Liver (tissue), 9 donors: ENCODE results near the gene DIAPH2. TPM values are rescaled to one million over a fixed set of nuclear protein-coding genes. Genes with fewer than 3 reads are reported as not detected.

Experiments used
- DNase-seq: peaks from one replicate; pipeline ENCODE4 v3.0.0-alpha.2; 2017; ENCODE audit warnings: low spot score
- H3K27ac ChIP-seq, 2 donors: one replicate each; pipeline ENCODE4 v1.7.0; 2013; ENCODE audit warnings: inconsistent platforms in 2 of 2, low read length in 2 of 2, control low read depth in 1 of 2, low read depth in 1 of 2, mild to moderate bottlenecking in 1 of 2
- H3K27me3 ChIP-seq, 4 donors: one replicate each; pipeline versions ENCODE4 v1.6.1 to v1.7.0; 2013; ENCODE audit warnings: low read length in 3 of 4, inconsistent platforms in 1 of 4, mild to moderate bottlenecking in 1 of 4, moderate library complexity in 1 of 4; ENCODE audit not compliant: control insufficient read depth in 4 of 4, insufficient read depth in 4 of 4
- H3K36me3 ChIP-seq, 4 donors: one replicate each; pipeline versions ENCODE4 v1.6.1 to v1.7.0; 2013; ENCODE audit warnings: low read length in 3 of 4, mild to moderate bottlenecking in 3 of 4, low read depth in 1 of 4, moderate library complexity in 1 of 4; ENCODE audit not compliant: control insufficient read depth in 4 of 4, insufficient read depth in 3 of 4
- H3K4me1 ChIP-seq, 4 donors: one replicate each; pipeline versions ENCODE4 v1.6.1 to v1.7.0; 2013; ENCODE audit warnings: low read length in 3 of 4, mild to moderate bottlenecking in 3 of 4, moderate library complexity in 1 of 4; ENCODE audit not compliant: control insufficient read depth in 4 of 4, insufficient read depth in 4 of 4
- H3K4me3 ChIP-seq, 3 donors: one replicate each; pipeline versions ENCODE4 v1.6.1 to v1.7.0; 2013; ENCODE audit warnings: low read length in 3 of 3, control low read depth in 1 of 3, low read depth in 1 of 3, mild to moderate bottlenecking in 1 of 3
- H3K9ac ChIP-seq, 2 donors: one replicate each; pipeline ENCODE4 v1.7.0; 2013; ENCODE audit warnings: low read length in 2 of 2, mild to moderate bottlenecking in 2 of 2, moderate library complexity in 2 of 2, control low read depth in 1 of 2, low read depth in 1 of 2
- H3K9me3 ChIP-seq, 4 donors: one replicate each; pipeline versions ENCODE4 v1.6.1 to v1.7.0; 2013; ENCODE audit warnings: low read length in 3 of 4; ENCODE audit not compliant: control insufficient read depth in 4 of 4
- EGR1 ChIP-seq, 2 donors: IDR thresholded peaks; 2 replicates each; pipeline ENCODE4 v1.6.1; 2016 to 2018; ENCODE audit warnings: antibody characterized with exemption in 2 of 2, low read depth in 2 of 2
- FOXA1 ChIP-seq: IDR thresholded peaks from 2 replicates; pipeline ENCODE4 v1.6.1; 2016; ENCODE audit warnings: antibody characterized with exemption
- FOXA2 ChIP-seq: IDR thresholded peaks from 2 replicates; pipeline ENCODE4 v1.6.1; 2016; ENCODE audit warnings: antibody characterized with exemption
- GABPA ChIP-seq, 2 donors: IDR thresholded peaks in 1 of 2; conservative IDR thresholded peaks in 1 of 2; 2 replicates each; pipeline ENCODE4 v1.6.1; 2016; ENCODE audit warnings: antibody characterized with exemption in 2 of 2, mild to moderate bottlenecking in 1 of 2, moderate library complexity in 1 of 2
- HNF4A ChIP-seq, 2 donors: conservative IDR thresholded peaks; 2 replicates each; pipeline ENCODE4 v1.6.1; 2016; ENCODE audit warnings: antibody characterized with exemption in 2 of 2, mild to moderate bottlenecking in 2 of 2
- HNF4G ChIP-seq: IDR thresholded peaks from 2 replicates; pipeline ENCODE4 v1.6.1; 2016; ENCODE audit warnings: antibody characterized with exemption
- JUND ChIP-seq, 2 donors: IDR thresholded peaks; 2 replicates each; pipeline ENCODE4 v1.6.1; 2016; ENCODE audit warnings: antibody characterized with exemption in 2 of 2
- NR2F2 ChIP-seq: IDR thresholded peaks from 2 replicates; pipeline ENCODE4 v1.6.1; 2016; ENCODE audit warnings: antibody characterized with exemption
- RAD21 ChIP-seq, 2 donors: IDR thresholded peaks; 2 replicates each; pipeline ENCODE4 v1.6.1; 2016; ENCODE audit warnings: antibody characterized with exemption in 2 of 2, mild to moderate bottlenecking in 2 of 2
- RXRA ChIP-seq, 2 donors: IDR thresholded peaks; 2 replicates each; pipeline ENCODE4 v1.6.1; 2017 to 2018; ENCODE audit warnings: antibody characterized with exemption in 2 of 2, mild to moderate bottlenecking in 1 of 2
- SP1 ChIP-seq: IDR thresholded peaks from 2 replicates; pipeline ENCODE4 v1.6.1; 2018; ENCODE audit warnings: antibody characterized with exemption, mild to moderate bottlenecking
- TAF1 ChIP-seq: conservative IDR thresholded peaks from 2 replicates; pipeline ENCODE4 v1.6.1; 2016; ENCODE audit warnings: antibody characterized with exemption, mild to moderate bottlenecking
- YY1 ChIP-seq: IDR thresholded peaks from 2 replicates; pipeline ENCODE4 v1.6.1; 2016; ENCODE audit warnings: antibody characterized with exemption, mild to moderate bottlenecking
- ZBTB33 ChIP-seq: IDR thresholded peaks from 2 replicates; pipeline ENCODE4 v1.6.1; 2016; ENCODE audit warnings: antibody characterized with exemption
- WGBS: extraction: QIAGEN DNeasy Blood & Tissue Kit; methylation state at CpG from one replicate; pipeline ENCODE4 v1.1.7; 2013; 5-methylcytosine and 5-hydroxymethylcytosine counted together
- polyA plus RNA-seq, 2 donors: library from polyadenylated mRNA; stranded (reverse) in 1 of 2; unstranded in 1 of 2; fragments of 200-250 nt in 1 of 2; fragments of >200 nt in 1 of 2; fragmentation: Nextera tagmentation in 1 of 2; extraction: Ambion mirVana in 1 of 2; gene quantifications; one replicate each; pipeline versions ENCODE4 v1.2.1 to v1.2.3, GENCODE V29; 2013 to 2015
- total RNA-seq, 2 donors: library from RNA; depleted of rRNA; stranded (reverse); fragments of >200 nt; gene quantifications; one replicate each; pipeline ENCODE4 v1.2.3, GENCODE V29; 2014
- TF ChIP-seq, protein P1 (sequence below): IDR thresholded peaks from 2 replicates; pipeline ENCODE4 v1.6.1; 2016; ENCODE audit warnings: antibody characterized with exemption, mild to moderate bottlenecking
- TF ChIP-seq, protein P2 (sequence below): IDR thresholded peaks from 2 replicates; pipeline ENCODE4 v1.6.1; 2016; ENCODE audit warnings: antibody characterized with exemption
- TF ChIP-seq, protein P3 (sequence below): IDR thresholded peaks from 2 replicates; pipeline ENCODE4 v1.6.1; 2016; ENCODE audit warnings: antibody characterized with exemption
- TF ChIP-seq, protein P4 (sequence below): fragments of 150-350 bp; IDR thresholded peaks from 2 replicates; pipeline ENCODE4 v1.5.1; 2017; ENCODE audit warnings: improper control_type of control experiment, low read depth, low read length; ENCODE audit not compliant: missing input control
- donor health status: healthy.
- donor health status: healthy.
- donor health status: healthy.
- donor health status: healthy.
- donor health status: healthy.

The DIAPH2 gene
- total and polyA plus RNA-seq, 4 donors: 2.7 to 16.6 (median 5.3) TPM

DNA sequence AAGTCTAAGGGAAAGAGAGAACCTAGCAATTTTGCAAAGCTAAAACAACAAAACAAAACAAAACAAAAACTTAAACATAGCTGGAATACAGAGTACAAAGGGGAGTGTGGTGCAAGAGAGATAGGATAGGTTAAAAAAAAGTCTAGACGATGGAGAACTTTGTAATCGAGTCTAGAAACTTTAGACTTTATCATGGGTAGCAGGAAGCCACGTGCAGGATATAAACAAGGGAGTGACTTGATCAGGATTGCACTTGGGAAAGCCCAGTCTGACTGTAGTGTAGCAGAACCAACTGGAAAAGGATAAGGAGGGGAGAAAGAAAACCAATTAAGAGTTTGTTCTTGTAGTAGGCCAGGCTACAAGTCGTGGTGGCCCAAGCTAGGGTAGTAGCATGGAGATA is 949.2 kb downstream of the DIAPH2 start:
- Histone ChIP-seq H3K27me3 (peaks cover 0 to 4% (median 0%) of the 10 kb centered on the region in 4 donors), H3K9ac (no peak overlapping the region), H3K4me3 (no peak overlapping the region), H3K9me3 (no peaks in the 10 kb centered on the region), H3K36me3 (no peaks in the 10 kb centered on the region), H3K27ac (no peak overlapping the region), H3K4me1 (peaks cover 0 to 3% (median 1%) of the 10 kb centered on the region in 4 donors)
- TF ChIP-seq YY1: no peak
- no peak for TF ChIP-seq RAD21 (IDR thresholded peaks at IDR 0.05)
- TF ChIP-seq SP1: peak; percentile 42
- TF ChIP-seq, protein P1, sequence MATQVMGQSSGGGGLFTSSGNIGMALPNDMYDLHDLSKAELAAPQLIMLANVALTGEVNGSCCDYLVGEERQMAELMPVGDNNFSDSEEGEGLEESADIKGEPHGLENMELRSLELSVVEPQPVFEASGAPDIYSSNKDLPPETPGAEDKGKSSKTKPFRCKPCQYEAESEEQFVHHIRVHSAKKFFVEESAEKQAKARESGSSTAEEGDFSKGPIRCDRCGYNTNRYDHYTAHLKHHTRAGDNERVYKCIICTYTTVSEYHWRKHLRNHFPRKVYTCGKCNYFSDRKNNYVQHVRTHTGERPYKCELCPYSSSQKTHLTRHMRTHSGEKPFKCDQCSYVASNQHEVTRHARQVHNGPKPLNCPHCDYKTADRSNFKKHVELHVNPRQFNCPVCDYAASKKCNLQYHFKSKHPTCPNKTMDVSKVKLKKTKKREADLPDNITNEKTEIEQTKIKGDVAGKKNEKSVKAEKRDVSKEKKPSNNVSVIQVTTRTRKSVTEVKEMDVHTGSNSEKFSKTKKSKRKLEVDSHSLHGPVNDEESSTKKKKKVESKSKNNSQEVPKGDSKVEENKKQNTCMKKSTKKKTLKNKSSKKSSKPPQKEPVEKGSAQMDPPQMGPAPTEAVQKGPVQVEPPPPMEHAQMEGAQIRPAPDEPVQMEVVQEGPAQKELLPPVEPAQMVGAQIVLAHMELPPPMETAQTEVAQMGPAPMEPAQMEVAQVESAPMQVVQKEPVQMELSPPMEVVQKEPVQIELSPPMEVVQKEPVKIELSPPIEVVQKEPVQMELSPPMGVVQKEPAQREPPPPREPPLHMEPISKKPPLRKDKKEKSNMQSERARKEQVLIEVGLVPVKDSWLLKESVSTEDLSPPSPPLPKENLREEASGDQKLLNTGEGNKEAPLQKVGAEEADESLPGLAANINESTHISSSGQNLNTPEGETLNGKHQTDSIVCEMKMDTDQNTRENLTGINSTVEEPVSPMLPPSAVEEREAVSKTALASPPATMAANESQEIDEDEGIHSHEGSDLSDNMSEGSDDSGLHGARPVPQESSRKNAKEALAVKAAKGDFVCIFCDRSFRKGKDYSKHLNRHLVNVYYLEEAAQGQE: no peak
- peak; percentile 38 for TF ChIP-seq HNF4G
- peak; percentile 77 to 92 for TF ChIP-seq HNF4A (conservative IDR thresholded peaks at IDR 0.05)
- no peak for TF ChIP-seq JUND (IDR thresholded peaks at IDR 0.05)
- TF ChIP-seq ZBTB33: no peak
- TF ChIP-seq, protein P2, sequence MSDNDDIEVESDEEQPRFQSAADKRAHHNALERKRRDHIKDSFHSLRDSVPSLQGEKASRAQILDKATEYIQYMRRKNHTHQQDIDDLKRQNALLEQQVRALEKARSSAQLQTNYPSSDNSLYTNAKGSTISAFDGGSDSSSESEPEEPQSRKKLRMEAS: peak; percentile 20
- TF ChIP-seq GABPA (IDR thresholded peaks at IDR 0.05 in 1 of 2, conservative IDR thresholded peaks at IDR 0.05 in 1 of 2): no peak
- TF ChIP-seq NR2F2: no peak
- no peak for TF ChIP-seq RXRA (IDR thresholded peaks at IDR 0.05)
- no peak for TF ChIP-seq FOXA1
- no peak for TF ChIP-seq TAF1
- no peak for TF ChIP-seq EGR1 (IDR thresholded peaks at IDR 0.05; ENCODE audit: low read depth in 2 of 2)
- TF ChIP-seq, protein P3, sequence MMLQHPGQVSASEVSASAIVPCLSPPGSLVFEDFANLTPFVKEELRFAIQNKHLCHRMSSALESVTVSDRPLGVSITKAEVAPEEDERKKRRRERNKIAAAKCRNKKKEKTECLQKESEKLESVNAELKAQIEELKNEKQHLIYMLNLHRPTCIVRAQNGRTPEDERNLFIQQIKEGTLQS: no peak
- no peak for TF ChIP-seq FOXA2
- TF ChIP-seq, protein P4, sequence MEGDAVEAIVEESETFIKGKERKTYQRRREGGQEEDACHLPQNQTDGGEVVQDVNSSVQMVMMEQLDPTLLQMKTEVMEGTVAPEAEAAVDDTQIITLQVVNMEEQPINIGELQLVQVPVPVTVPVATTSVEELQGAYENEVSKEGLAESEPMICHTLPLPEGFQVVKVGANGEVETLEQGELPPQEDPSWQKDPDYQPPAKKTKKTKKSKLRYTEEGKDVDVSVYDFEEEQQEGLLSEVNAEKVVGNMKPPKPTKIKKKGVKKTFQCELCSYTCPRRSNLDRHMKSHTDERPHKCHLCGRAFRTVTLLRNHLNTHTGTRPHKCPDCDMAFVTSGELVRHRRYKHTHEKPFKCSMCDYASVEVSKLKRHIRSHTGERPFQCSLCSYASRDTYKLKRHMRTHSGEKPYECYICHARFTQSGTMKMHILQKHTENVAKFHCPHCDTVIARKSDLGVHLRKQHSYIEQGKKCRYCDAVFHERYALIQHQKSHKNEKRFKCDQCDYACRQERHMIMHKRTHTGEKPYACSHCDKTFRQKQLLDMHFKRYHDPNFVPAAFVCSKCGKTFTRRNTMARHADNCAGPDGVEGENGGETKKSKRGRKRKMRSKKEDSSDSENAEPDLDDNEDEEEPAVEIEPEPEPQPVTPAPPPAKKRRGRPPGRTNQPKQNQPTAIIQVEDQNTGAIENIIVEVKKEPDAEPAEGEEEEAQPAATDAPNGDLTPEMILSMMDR: no peak
- DNase-seq: no peak
- WGBS: 30% methylated on average over 4 of the region's 4 CpGs
